ENCODE data around the gene TENT5C.

Gene TENT5C

GRCh38 chr1:117584181-117584580 lies 21.7 kb upstream of the TENT5C start:
- H3K4me3 ChIP-seq (replicated peaks; ENCODE audit: low read depth, low read length): no peak overlapping the region
- TF ChIP-seq, protein P1, sequence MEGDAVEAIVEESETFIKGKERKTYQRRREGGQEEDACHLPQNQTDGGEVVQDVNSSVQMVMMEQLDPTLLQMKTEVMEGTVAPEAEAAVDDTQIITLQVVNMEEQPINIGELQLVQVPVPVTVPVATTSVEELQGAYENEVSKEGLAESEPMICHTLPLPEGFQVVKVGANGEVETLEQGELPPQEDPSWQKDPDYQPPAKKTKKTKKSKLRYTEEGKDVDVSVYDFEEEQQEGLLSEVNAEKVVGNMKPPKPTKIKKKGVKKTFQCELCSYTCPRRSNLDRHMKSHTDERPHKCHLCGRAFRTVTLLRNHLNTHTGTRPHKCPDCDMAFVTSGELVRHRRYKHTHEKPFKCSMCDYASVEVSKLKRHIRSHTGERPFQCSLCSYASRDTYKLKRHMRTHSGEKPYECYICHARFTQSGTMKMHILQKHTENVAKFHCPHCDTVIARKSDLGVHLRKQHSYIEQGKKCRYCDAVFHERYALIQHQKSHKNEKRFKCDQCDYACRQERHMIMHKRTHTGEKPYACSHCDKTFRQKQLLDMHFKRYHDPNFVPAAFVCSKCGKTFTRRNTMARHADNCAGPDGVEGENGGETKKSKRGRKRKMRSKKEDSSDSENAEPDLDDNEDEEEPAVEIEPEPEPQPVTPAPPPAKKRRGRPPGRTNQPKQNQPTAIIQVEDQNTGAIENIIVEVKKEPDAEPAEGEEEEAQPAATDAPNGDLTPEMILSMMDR (IDR thresholded peaks at IDR 0.05; ENCODE audit: low read length, missing control alignments): no peak
- no peak for DNase-seq (ENCODE audit: low read depth)

DNA sequence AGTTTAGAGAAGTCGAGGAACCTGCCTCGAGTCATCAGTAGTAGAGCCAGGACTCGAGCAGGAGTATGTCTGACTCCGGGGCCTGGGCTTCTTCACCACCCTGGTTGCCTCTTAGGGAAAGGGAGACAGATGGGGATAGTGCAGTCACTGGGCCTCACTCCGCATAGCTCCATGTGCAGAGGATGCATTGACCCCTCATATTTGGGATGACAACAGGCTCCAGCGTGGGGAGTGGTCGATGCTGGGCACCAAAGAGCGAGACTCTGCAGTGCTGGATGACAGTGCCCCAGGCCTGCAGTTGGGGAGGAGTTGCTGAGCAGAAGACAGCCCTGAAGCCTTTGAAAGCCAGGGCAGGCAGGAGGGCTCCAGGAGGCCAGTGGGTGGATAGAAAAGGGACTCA lies 20.8 kb upstream of the TENT5C start:
- no peak for DNase-seq (ENCODE audit: low read depth)
- TF ChIP-seq, protein P1 (IDR thresholded peaks at IDR 0.05; ENCODE audit: low read length, missing control alignments): no peak
- no peak overlapping the region for H3K4me3 ChIP-seq (replicated peaks; ENCODE audit: low read depth, low read length)

GRCh38 chr1:117586337-117586736 lies 19.5 kb upstream of the TENT5C start:
- TF ChIP-seq, protein P1 (IDR thresholded peaks at IDR 0.05; ENCODE audit: low read length, missing control alignments): no peak
- H3K4me3 ChIP-seq (replicated peaks; ENCODE audit: low read depth, low read length): no peak overlapping the region
- DNase-seq (ENCODE audit: low read depth): no peak

GRCh38 chr1:117586747-117587498 lies 18.9 kb upstream of the TENT5C start:
- no peak for DNase-seq (ENCODE audit: low read depth)
- TF ChIP-seq, protein P1 (IDR thresholded peaks at IDR 0.05; ENCODE audit: low read length, missing control alignments): no peak
- no peak overlapping the region for H3K4me3 ChIP-seq (replicated peaks; ENCODE audit: low read depth, low read length)

DNA sequence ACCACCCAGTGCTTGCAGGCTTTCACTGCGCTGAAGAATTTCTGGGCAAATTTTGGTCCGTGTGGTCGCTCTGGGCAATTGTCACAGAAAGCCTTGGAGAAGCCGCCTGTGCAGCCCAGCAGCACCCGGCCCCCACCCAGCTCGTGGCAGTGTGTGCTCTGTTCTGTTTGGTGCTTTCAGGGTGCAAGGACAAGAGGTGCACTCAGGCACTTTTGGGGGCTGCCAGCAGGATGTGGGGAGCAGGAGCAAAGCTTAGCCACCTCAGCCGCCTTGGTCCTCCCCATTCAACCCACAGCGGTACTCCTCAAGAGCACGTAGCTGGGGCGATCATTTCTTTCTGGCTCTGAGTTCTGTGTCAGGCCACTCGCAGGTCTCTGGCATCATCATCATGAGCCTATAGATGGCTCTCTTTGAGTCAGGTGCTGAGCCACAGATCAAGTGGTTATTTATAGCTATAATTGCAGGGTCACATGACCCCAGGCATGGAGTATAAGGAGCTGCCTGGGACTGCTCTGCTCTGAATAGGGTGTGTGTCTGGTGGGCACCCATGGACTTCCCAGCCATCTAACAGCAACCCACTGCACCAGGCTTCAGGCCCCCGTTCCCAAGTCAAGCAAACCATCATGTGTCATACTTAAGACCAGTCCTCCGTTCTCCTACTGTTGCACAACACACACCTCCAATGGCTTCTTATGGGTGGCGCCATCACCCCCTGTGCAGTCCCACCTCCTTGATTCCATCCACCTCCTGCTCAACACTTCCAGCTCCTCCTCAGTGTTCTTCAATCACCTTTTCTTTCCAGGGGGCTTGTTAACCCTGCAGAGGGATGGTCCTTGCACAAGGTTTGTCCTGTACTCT lies 18.1 kb upstream of the TENT5C start:
- no peak for DNase-seq (ENCODE audit: low read depth)
- TF ChIP-seq, protein P1 (IDR thresholded peaks at IDR 0.05; ENCODE audit: low read length, missing control alignments): no peak
- H3K4me3 ChIP-seq (replicated peaks; ENCODE audit: low read depth, low read length): no peak overlapping the region

GRCh38 chr1:117589544-117589943 lies 16.3 kb upstream of the TENT5C start:
- no peak overlapping the region for H3K4me3 ChIP-seq (replicated peaks; ENCODE audit: low read depth, low read length)
- no peak for DNase-seq (ENCODE audit: low read depth)
- TF ChIP-seq, protein P1 (IDR thresholded peaks at IDR 0.05; ENCODE audit: low read length, missing control alignments): no peak

Measured in fibroblast of pulmonary artery (primary cell).